Endodermal cell (in vitro differentiated cells): ENCODE data around the gene FBXL16. TPM values are rescaled to one million over a fixed set of nuclear protein-coding genes. Genes with fewer than 3 reads are reported as not detected.

Experiments used
- DNase-seq: peaks from one replicate; pipeline ENCODE4 v3.0.0-alpha.2; 2017
- H3K27ac ChIP-seq: 2 replicates; pipeline ENCODE4 v1.5.1; 2013; ENCODE audit warnings: mild to moderate bottlenecking, low read depth, low read length, moderate library complexity
- H3K27me3 ChIP-seq: 2 replicates; pipeline ENCODE4 v1.6.1; 2013; ENCODE audit warnings: mild to moderate bottlenecking, low read length, moderate library complexity; ENCODE audit not compliant: insufficient read depth, control insufficient read depth, poor library complexity, severe bottlenecking
- H3K36me3 ChIP-seq: 2 replicates; pipeline ENCODE4 v1.7.0; 2013; ENCODE audit warnings: mild to moderate bottlenecking, low read length, moderate library complexity; ENCODE audit not compliant: control insufficient read depth, insufficient read depth
- H3K4me1 ChIP-seq: one replicate; pipeline ENCODE4 v1.7.0; 2013; ENCODE audit warnings: low read length; ENCODE audit not compliant: control insufficient read depth, insufficient read depth
- H3K4me3 ChIP-seq: 2 replicates; pipeline ENCODE4 v1.5.1; 2013; ENCODE audit warnings: mild to moderate bottlenecking, low read length, moderate library complexity
- H3K9ac ChIP-seq: 2 replicates; pipeline ENCODE4 v1.6.1; 2013; ENCODE audit warnings: mild to moderate bottlenecking, low read length, moderate library complexity; ENCODE audit not compliant: poor library complexity, severe bottlenecking; ENCODE audit errors: extremely low read depth
- H3K9me3 ChIP-seq: 2 replicates; pipeline ENCODE4 v1.6.1; 2013; ENCODE audit warnings: mild to moderate bottlenecking, low read length, moderate library complexity; ENCODE audit not compliant: control insufficient read depth
- H3K27ac Mint-ChIP-seq: 2 replicates; pipeline ENCODE4 v1.8.0; 2020; ENCODE audit warnings: mixed read lengths
- H3K27me3 Mint-ChIP-seq: 2 replicates; pipeline ENCODE4 v1.8.0; 2021; ENCODE audit warnings: mild to moderate bottlenecking, mixed read lengths; ENCODE audit not compliant: insufficient read depth
- H3K36me3 Mint-ChIP-seq: 2 replicates; pipeline ENCODE4 v1.8.0; 2020; ENCODE audit warnings: low read depth, mixed read lengths
- H3K4me1 Mint-ChIP-seq: 2 replicates; pipeline ENCODE4 v1.8.0; 2020; ENCODE audit warnings: mixed read lengths
- H3K4me3 Mint-ChIP-seq: 2 replicates; pipeline ENCODE4 v1.8.0; 2020; ENCODE audit warnings: mild to moderate bottlenecking, moderate library complexity, mixed read lengths
- H3K9me3 Mint-ChIP-seq: 2 replicates; pipeline ENCODE4 v1.8.0; 2020; ENCODE audit warnings: mild to moderate bottlenecking, mixed read lengths
- CTCF ChIP-seq: fragments of 200-600 bp; sonication (generic); conservative IDR thresholded peaks from 2 replicates; pipeline ENCODE4 v1.5.0; 2021; ENCODE audit warnings: antibody characterized with exemption, mild to moderate bottlenecking
- WGBS, 2 experiments: methylation state at CpG; one replicate each; pipeline versions ENCODE4 v1.1.5 to v1.1.7; 2013; ENCODE audit warnings: missing lambda C conversion rate in 2 of 2, mixed read lengths in 1 of 2; ENCODE audit not compliant: insufficient coverage in 1 of 2, insufficient read length in 1 of 2; 5-methylcytosine and 5-hydroxymethylcytosine counted together
- total RNA-seq, 2 donors: library from RNA; stranded (reverse); fragmentation: NEBNext Ultra II Directional in 1 of 2; extraction: Animal tissue kit (Norgen Biotek cat#: 25700) in 1 of 2; gene quantifications; 2 replicates in 1 of 2; 3 replicates in 1 of 2; pipeline ENCODE4 v1.2.1, GENCODE V29; 2021

Gene FBXL16
- total RNA-seq, 2 donors from 2014 or later: 0.38 to 2.2 TPM

- no peaks in the 10 kb centered on the region for H3K27me3 Mint-ChIP-seq
- no peaks in the 10 kb centered on the region for H3K36me3 Mint-ChIP-seq
- H3K4me3 Mint-ChIP-seq: no peak overlapping the region
- no peak for TF ChIP-seq CTCF
- H3K9me3 Mint-ChIP-seq: no peaks in the 10 kb centered on the region
- no peaks in the 10 kb centered on the region for H3K9me3 ChIP-seq
- DNase-seq: no peak
- no peak overlapping the region for H3K9ac ChIP-seq
- H3K27me3 ChIP-seq: no peaks in the 10 kb centered on the region
- H3K4me1 ChIP-seq: no peaks in the 10 kb centered on the region
- H3K36me3 ChIP-seq: no peaks in the 10 kb centered on the region
- H3K4me3 ChIP-seq: no peak overlapping the region
- H3K4me1 Mint-ChIP-seq: no peaks in the 10 kb centered on the region
- WGBS, 2 experiments: 95 to 97% methylated on average over 23 to 28 of the region's 28 CpGs
- H3K27ac Mint-ChIP-seq: no peak overlapping the region
- no peak overlapping the region for H3K27ac ChIP-seq
These were observed 52.9 kb downstream of the FBXL16 start for GRCh38 chr16:652454-653305.

- Histone ChIP-seq H3K4me3 (no peak overlapping the region), H3K4me1 (no peaks in the 10 kb centered on the region), H3K27ac (no peak overlapping the region), H3K9me3 (no peaks in the 10 kb centered on the region), H3K9ac (no peak overlapping the region), H3K36me3 (no peaks in the 10 kb centered on the region), H3K27me3 (no peaks in the 10 kb centered on the region)
- Mint-ChIP-seq H3K27ac (no peak overlapping the region), H3K36me3 (no peaks in the 10 kb centered on the region), H3K4me1 (no peaks in the 10 kb centered on the region), H3K27me3 (no peaks in the 10 kb centered on the region), H3K9me3 (no peaks in the 10 kb centered on the region), H3K4me3 (no peak overlapping the region)
- 94 to 99% methylated on average over 15 to 22 of the region's 22 CpGs for WGBS, 2 experiments
- no peak for TF ChIP-seq CTCF
- DNase-seq: no peak
These were observed 53.8 kb downstream of the FBXL16 start for GRCh38 chr16:651844-652243.

- Mint-ChIP-seq H3K4me1 (no peaks in the 10 kb centered on the region), H3K4me3 (peak overlapping the region; percentile 68), H3K9me3 (no peaks in the 10 kb centered on the region), H3K36me3 (no peaks in the 10 kb centered on the region), H3K27me3 (no peaks in the 10 kb centered on the region), H3K27ac (no peak overlapping the region)
- Histone ChIP-seq H3K4me1 (no peaks in the 10 kb centered on the region), H3K9me3 (no peaks in the 10 kb centered on the region), H3K27ac (no peak overlapping the region), H3K4me3 (peak overlapping the region; percentile 87), H3K9ac (peak overlapping the region; percentile 74), H3K36me3 (no peaks in the 10 kb centered on the region), H3K27me3 (no peaks in the 10 kb centered on the region)
- 12 to 29% methylated on average over 17 to 44 of the region's 44 CpGs for WGBS, 2 experiments
- DNase-seq: no peak
- no peak for TF ChIP-seq CTCF
These were observed 56.0 kb downstream of the FBXL16 start for GRCh38 chr16:649631-650030.
